Left lung (tissue), 10 donors: Measurements from ENCODE around the gene TMEM131L. TPM values are rescaled to one million over a fixed set of nuclear protein-coding genes. Genes with fewer than 3 reads are reported as not detected.
"Not testable (repeated sequence)": the region's sequence is repeated elsewhere in the genome, so short reads cannot be mapped to it uniquely, and the experiment has no call there.

Source experiments
- ATAC-seq: fragments of 200-7000 bp; cut with Tn5 transposase; one replicate; pipeline ENCODE4 v1.9.1; 2020; ENCODE audit warnings: moderate library complexity
- DNase-seq, 4 donors: peaks; one replicate each; pipeline ENCODE4 v3.0.0-alpha.2; 2013 to 2020
- H3K27ac ChIP-seq, 2 donors: fragments of 200-600 bp; sonication (generic) in 1 of 2; one replicate each; pipeline versions ENCODE4 v1.5.0 to v1.8.0; 2020 to 2021
- H3K27me3 ChIP-seq, 2 donors: fragments of 200-600 bp; sonication (generic) in 1 of 2; one replicate each; pipeline versions ENCODE4 v1.5.0 to v1.8.0; 2020 to 2021
- H3K36me3 ChIP-seq, 2 donors: fragments of 200-600 bp; sonication (generic) in 1 of 2; one replicate each; pipeline versions ENCODE4 v1.5.0 to v1.8.0; 2020 to 2021
- H3K4me1 ChIP-seq, 2 donors: fragments of 200-600 bp; one replicate each; pipeline ENCODE4 v1.8.0; 2021
- H3K4me3 ChIP-seq, 2 donors: fragments of 200-600 bp; sonication (generic) in 1 of 2; one replicate each; pipeline versions ENCODE4 v1.5.0 to v1.8.0; 2020 to 2021; ENCODE audit warnings: mild to moderate bottlenecking in 1 of 2
- H3K9me3 ChIP-seq, 2 donors: fragments of 200-600 bp; sonication (generic) in 1 of 2; one replicate each; pipeline versions ENCODE4 v1.5.0 to v1.8.0; 2020 to 2021
- intact Hi-C, 2 donors: fragments of 100-400 bp; cut with DNase I; formaldehyde crosslinking; loops; one replicate each; pipeline versions ENCODE4 v1.11.2 to v1.14.2; 2022
- polyA plus RNA-seq, 6 donors: library from polyadenylated mRNA; unstranded; fragments of 120-200 nt; gene quantifications; one replicate each; pipeline ENCODE4 v1.2.1, GENCODE V29; 2013; ENCODE audit not compliant: insufficient read length in 6 of 6
- total RNA-seq, 2 donors: library from RNA; stranded (reverse); fragmentation: NEBNext Ultra II Directional; extraction: Animal tissue kit (Norgen Biotek cat#: 25700); gene quantifications; one replicate each; pipeline ENCODE4 v1.2.1, GENCODE V29; 2021
- TF ChIP-seq, protein P1 (sequence below), 2 donors: fragments of 200-600 bp; sonication (generic) in 1 of 2; IDR thresholded peaks; one replicate each; pipeline versions ENCODE4 v1.5.0 to v1.8.0; 2021; ENCODE audit warnings: antibody characterized with exemption in 2 of 2
- donor health status: DM: no; HTN: yes; CAD: no.
- donor health status: DM: no; HTN: no; CAD: no.

Gene TMEM131L
- total and polyA plus RNA-seq, 8 donors: 17.6 to 34.2 (median 30.4) TPM

- no peak overlapping the region for H3K4me3 ChIP-seq
- no peak overlapping the region for H3K27ac ChIP-seq
- no peaks in the 10 kb centered on the region for H3K4me1 ChIP-seq
- peaks cover 0 to 19% of the 10 kb centered on the region in 2 donors for H3K36me3 ChIP-seq
- no peak for ATAC-seq
- no peaks in the 10 kb centered on the region for H3K27me3 ChIP-seq
- intact Hi-C loops: no loop called here
- no peaks in the 10 kb centered on the region for H3K9me3 ChIP-seq
- TF ChIP-seq, protein P1, sequence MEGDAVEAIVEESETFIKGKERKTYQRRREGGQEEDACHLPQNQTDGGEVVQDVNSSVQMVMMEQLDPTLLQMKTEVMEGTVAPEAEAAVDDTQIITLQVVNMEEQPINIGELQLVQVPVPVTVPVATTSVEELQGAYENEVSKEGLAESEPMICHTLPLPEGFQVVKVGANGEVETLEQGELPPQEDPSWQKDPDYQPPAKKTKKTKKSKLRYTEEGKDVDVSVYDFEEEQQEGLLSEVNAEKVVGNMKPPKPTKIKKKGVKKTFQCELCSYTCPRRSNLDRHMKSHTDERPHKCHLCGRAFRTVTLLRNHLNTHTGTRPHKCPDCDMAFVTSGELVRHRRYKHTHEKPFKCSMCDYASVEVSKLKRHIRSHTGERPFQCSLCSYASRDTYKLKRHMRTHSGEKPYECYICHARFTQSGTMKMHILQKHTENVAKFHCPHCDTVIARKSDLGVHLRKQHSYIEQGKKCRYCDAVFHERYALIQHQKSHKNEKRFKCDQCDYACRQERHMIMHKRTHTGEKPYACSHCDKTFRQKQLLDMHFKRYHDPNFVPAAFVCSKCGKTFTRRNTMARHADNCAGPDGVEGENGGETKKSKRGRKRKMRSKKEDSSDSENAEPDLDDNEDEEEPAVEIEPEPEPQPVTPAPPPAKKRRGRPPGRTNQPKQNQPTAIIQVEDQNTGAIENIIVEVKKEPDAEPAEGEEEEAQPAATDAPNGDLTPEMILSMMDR (IDR thresholded peaks at IDR 0.05): no peak
- no peak for DNase-seq
Measured at GRCh38 chr4:153564630-153565525, 98.7 kb downstream of the TMEM131L start.

DNA sequence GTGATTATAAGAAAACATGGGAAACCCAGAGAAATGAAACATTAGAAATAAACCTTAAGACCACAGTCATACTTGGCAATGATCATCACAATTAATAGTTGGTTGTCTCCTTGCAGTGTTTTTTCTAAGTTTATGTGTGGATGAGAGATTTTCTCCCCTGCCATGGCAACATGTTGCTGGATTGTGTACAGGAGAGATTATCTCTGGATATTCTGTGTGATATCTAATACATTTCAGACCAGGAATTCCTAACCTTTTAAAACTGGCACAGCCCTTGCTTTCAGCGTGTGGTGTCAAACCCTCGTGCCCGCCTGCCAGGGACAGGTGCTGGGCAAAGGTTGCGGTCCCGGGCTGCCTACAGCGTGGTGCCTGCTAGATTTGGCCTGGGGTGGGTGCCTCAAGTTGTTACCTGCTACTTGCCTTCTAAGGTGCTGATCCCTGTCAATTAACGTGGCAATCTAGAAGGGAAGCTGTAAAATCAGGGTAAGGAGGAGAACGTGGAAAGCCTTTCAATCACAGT, 100.5 kb downstream of the TMEM131L start:
- Histone ChIP-seq H3K9me3 (no peaks in the 10 kb centered on the region), H3K4me3 (no peak overlapping the region), H3K4me1 (no peaks in the 10 kb centered on the region), H3K27ac (no peak overlapping the region), H3K36me3 (peaks cover 0 to 11% of the 10 kb centered on the region in 2 donors), H3K27me3 (no peaks in the 10 kb centered on the region)
- intact Hi-C loops: no loop called here
- no peak for ATAC-seq
- DNase-seq: no peak
- TF ChIP-seq, protein P1 (IDR thresholded peaks at IDR 0.05): no peak

GRCh38 chr4:153567660-153568059, 101.5 kb downstream of the TMEM131L start:
- ATAC-seq, H3K27ac ChIP-seq, H3K9me3 ChIP-seq, H3K4me1 ChIP-seq, intact Hi-C loops, H3K4me3 ChIP-seq, DNase-seq, H3K27me3 ChIP-seq: not testable (repeated sequence)
- peaks cover 0 to 11% of the 10 kb centered on the region in 2 donors for H3K36me3 ChIP-seq

- Histone ChIP-seq H3K27me3 (no peaks in the 10 kb centered on the region), H3K27ac (no peak overlapping the region), H3K9me3 (no peaks in the 10 kb centered on the region), H3K4me3 (no peak overlapping the region), H3K4me1 (peaks cover 6 to 15% of the 10 kb centered on the region in 2 donors), H3K36me3 (peaks cover 0 to 11% of the 10 kb centered on the region in 2 donors)
- ATAC-seq (no peak), DNase-seq (no peak)
- TF ChIP-seq, protein P1 (IDR thresholded peaks at IDR 0.05): no peak
- intact Hi-C loops: loop anchor here in 1 of 2 donors (10.0 kb wide), 1 partner anchor 136 kb away; no protein-coding TSS in a partner anchor
Measured at GRCh38 chr4:153570228-153570973, 104.2 kb downstream of the TMEM131L start.

DNA sequence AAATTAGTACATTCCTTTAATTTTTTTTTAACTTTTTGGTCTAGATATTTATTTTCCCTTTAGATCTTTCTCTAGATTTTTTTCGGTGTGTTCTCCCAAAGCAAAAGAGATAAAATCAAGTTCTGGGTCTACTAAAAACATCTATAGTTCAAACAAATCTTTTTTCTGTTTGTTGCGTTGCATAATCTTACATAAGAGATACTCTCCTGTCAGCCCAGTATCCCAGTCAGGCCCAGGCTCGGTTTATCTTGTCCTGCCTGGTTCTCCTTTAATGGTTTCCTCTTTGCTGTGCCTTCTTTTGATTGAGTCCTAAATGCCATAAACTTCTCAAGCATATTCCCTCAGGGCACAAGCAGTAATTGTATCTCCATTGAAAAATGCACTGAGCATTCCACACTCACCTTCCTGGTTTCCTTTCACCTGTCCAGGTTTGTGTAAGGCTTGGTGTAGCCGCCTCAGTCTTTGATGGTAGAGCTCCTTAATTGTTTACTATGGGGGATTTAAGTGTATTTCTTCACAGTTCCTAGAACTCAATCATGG, 104.9 kb downstream of the TMEM131L start:
- intact Hi-C loops: loop anchor here in 1 of 2 donors (10.0 kb wide), 1 partner anchor 136 kb away; no protein-coding TSS in a partner anchor
- no peaks in the 10 kb centered on the region for H3K27me3 ChIP-seq
- H3K27ac ChIP-seq: no peak overlapping the region
- peaks cover 6 to 21% of the 10 kb centered on the region in 2 donors for H3K4me1 ChIP-seq
- TF ChIP-seq, protein P1 (IDR thresholded peaks at IDR 0.05): no peak
- no peaks in the 10 kb centered on the region for H3K9me3 ChIP-seq
- DNase-seq: no peak
- ATAC-seq: no peak
- H3K4me3 ChIP-seq: no peak overlapping the region
- peaks cover 0 to 11% of the 10 kb centered on the region in 2 donors for H3K36me3 ChIP-seq
